Esophagus (tissue), 2 donors: Measurements from ENCODE around the gene GPR32. TPM values are rescaled to one million over a fixed set of nuclear protein-coding genes. Genes with fewer than 3 reads are reported as not detected.
"Not testable (repeated sequence)": the region's sequence is repeated elsewhere in the genome, so short reads cannot be mapped to it uniquely, and the experiment has no call there.

Experiments
- H3K27ac ChIP-seq, 2 donors: one replicate each; pipeline ENCODE4 v1.5.1; 2013; ENCODE audit warnings: low read depth in 2 of 2, mild to moderate bottlenecking in 2 of 2, inconsistent platforms in 1 of 2, low read length in 1 of 2, moderate library complexity in 1 of 2
- H3K27me3 ChIP-seq, 2 donors: one replicate each; pipeline ENCODE4 v1.6.1; 2013; ENCODE audit warnings: low read length in 2 of 2, control low read depth in 1 of 2, mild to moderate bottlenecking in 1 of 2; ENCODE audit not compliant: insufficient read depth in 2 of 2, control insufficient read depth in 1 of 2
- H3K36me3 ChIP-seq, 2 donors: one replicate each; pipeline ENCODE4 v1.6.1; 2013; ENCODE audit warnings: low read length in 1 of 2; ENCODE audit not compliant: control insufficient read depth in 2 of 2, insufficient read depth in 2 of 2
- H3K4me1 ChIP-seq, 2 donors: one replicate each; pipeline ENCODE4 v1.6.1; 2013; ENCODE audit warnings: low read length in 1 of 2; ENCODE audit not compliant: control insufficient read depth in 2 of 2, insufficient read depth in 2 of 2
- H3K4me3 ChIP-seq, 2 donors: one replicate each; pipeline ENCODE4 v1.5.1; 2013; ENCODE audit warnings: low read length in 2 of 2, mild to moderate bottlenecking in 2 of 2, low read depth in 1 of 2, moderate library complexity in 1 of 2
- H3K9me3 ChIP-seq, 2 donors: one replicate each; pipeline ENCODE4 v1.6.1; 2013; ENCODE audit warnings: mild to moderate bottlenecking in 2 of 2, low read depth in 1 of 2, low read length in 1 of 2, moderate library complexity in 1 of 2; ENCODE audit not compliant: control insufficient read depth in 2 of 2, insufficient read depth in 1 of 2
- WGBS, 2 donors: extraction: QIAGEN DNeasy Blood & Tissue Kit; methylation state at CpG; one replicate each; pipeline ENCODE4 v1.1.7; 2013; 5-methylcytosine and 5-hydroxymethylcytosine counted together
- polyA plus RNA-seq, 2 donors: library from polyadenylated mRNA; stranded (reverse); fragments of 200-250 nt; gene quantifications; one replicate each; pipeline ENCODE4 v1.2.3, GENCODE V29; 2013
- donor health status: healthy with polysubstance abuse.
- donor health status: Bipolar disorder and iron deficiency.

GPR32 gene
- polyA plus RNA-seq, 2 donors, result not detected

GRCh38 chr19:50777261-50777660 is 7.0 kb downstream of the GPR32 start:
- WGBS, 2 donors, result 39 to 42% methylated on average over 4 of the region's 4 CpGs
- Histone ChIP-seq H3K4me3 (no peak overlapping the region), H3K4me1 (no peaks in the 10 kb centered on the region), H3K9me3 (peaks cover 2 to 7% of the 10 kb centered on the region in 2 donors), H3K27me3 (peaks cover 5 to 8% of the 10 kb centered on the region in 2 donors), H3K36me3 (no peaks in the 10 kb centered on the region), H3K27ac (no peak overlapping the region)

GRCh38 chr19:50777830-50778303 is 7.6 kb downstream of the GPR32 start:
- Histone ChIP-seq H3K36me3 (no peaks in the 10 kb centered on the region), H3K4me1 (no peaks in the 10 kb centered on the region), H3K27ac (no peak overlapping the region), H3K27me3 (peaks cover 5 to 8% of the 10 kb centered on the region in 2 donors), H3K4me3 (no peak overlapping the region), H3K9me3 (peaks cover 2 to 7% of the 10 kb centered on the region in 2 donors)
- 2 to 3% methylated on average over 30 of the region's 30 CpGs for WGBS, 2 donors

GRCh38 chr19:50778906-50779430 is 8.7 kb downstream of the GPR32 start:
- Histone ChIP-seq H3K27ac (no peak overlapping the region), H3K27me3 (peaks cover 5 to 8% of the 10 kb centered on the region in 2 donors), H3K36me3 (no peaks in the 10 kb centered on the region), H3K4me1 (no peaks in the 10 kb centered on the region), H3K4me3 (no peak overlapping the region), H3K9me3 (peaks cover 2 to 7% of the 10 kb centered on the region in 2 donors)
- WGBS, 2 donors, result 52 to 63% methylated on average over 7 of the region's 7 CpGs

DNA sequence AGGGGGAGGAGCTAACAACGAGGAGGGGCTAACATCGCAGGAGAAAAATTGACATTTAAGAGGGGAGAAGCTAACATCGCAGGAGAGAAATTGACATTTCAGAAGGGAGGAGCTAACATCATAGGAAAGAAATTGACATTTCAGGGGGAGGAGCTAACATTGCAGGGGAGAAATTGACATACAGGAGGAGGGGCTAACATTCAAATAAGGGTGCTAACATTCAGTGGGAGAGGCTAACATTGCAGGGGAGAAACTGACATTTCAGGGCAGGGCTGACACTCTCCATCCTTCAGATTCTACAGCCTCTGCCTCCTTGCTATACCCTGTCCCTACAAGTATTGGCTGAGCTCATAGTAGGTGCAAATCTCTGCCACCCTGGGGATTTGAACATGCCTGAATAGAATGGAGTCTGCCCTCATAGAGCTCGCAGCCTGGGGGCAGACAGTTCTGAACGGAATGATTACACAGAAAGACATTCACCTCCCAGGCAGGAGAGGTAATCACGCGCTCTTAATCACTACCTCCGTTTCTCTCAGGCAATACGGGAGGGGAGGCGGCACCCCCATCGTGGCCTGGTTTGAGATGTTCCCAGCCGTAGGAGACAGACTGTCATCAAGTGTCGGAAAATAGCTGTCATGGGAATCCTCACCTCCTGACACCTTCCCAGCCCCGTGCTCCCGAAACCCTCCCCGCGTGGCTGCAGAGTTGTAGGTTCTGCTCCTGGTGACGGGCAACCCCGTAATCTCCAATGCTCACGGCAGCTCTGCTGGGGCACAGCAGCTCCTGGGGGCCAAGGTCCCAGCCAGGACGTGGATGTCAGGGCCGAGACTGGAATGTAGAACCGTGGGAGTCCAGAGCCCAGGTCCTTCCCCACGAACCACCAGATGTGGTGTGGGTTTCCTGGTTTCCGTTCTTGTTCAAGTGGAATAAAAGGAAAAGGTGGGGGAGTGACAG is 9.5 kb downstream of the GPR32 start:
- Histone ChIP-seq H3K4me1 (no peaks in the 10 kb centered on the region), H3K4me3 (no peak overlapping the region), H3K9me3 (peaks cover 2 to 7% of the 10 kb centered on the region in 2 donors), H3K36me3 (no peaks in the 10 kb centered on the region), H3K27me3 (peaks cover 5 to 8% of the 10 kb centered on the region in 2 donors), H3K27ac (no peak overlapping the region)
- WGBS, 2 donors, result 43 to 47% methylated on average over 25 of the region's 25 CpGs

GRCh38 chr19:50780753-50781435 is 10.6 kb downstream of the GPR32 start:
- H3K9me3 ChIP-seq, result peaks cover 2 to 7% of the 10 kb centered on the region in 2 donors
- no peaks in the 10 kb centered on the region for H3K4me1 ChIP-seq
- peaks cover 5 to 8% of the 10 kb centered on the region in 2 donors for H3K27me3 ChIP-seq
- WGBS, 2 donors, result 62 to 65% methylated on average over 16 of the region's 16 CpGs
- no peak overlapping the region for H3K27ac ChIP-seq
- no peak overlapping the region for H3K4me3 ChIP-seq
- no peaks in the 10 kb centered on the region for H3K36me3 ChIP-seq

DNA sequence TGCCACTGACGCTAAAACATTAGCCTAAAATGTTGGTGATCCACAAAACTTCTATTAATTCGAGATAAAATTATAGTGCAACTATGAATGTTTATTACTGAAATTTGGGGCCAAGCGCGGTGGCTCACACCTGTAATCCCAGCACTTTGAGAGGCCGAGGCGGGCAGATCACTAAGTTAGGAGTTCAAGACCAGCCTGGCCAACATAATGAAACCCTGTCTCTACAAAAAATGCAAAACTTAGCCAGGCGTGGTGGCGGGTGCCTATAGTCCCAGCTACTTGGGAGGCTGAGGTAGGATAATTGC is 13.5 kb downstream of the GPR32 start:
- WGBS, 2 donors, result 35 to 38% methylated on average over 8 of the region's 8 CpGs
- not testable (repeated sequence) for H3K36me3 ChIP-seq, H3K9me3 ChIP-seq, H3K27ac ChIP-seq, H3K4me1 ChIP-seq, H3K27me3 ChIP-seq, H3K4me3 ChIP-seq

DNA sequence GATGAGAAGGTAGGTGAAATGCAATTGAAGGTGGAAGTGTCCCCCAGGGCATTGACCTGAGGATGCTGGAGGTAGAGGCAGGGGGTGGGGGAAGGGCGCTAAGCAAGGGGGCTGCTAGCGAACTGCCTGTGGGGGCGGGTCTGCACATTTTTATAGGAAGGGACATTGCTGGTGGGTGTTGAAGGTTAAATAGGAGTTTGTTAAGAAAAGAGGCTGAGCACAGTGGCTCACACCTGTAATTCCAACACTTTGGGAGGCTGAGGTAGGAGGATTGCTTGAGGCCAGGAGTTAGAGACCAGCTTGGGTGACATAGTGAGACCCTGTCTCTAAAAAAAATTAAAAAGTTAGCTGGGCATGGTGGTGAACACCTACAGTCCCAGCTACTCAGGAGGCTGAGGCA is 14.4 kb downstream of the GPR32 start:
- Histone ChIP-seq H3K9me3 (peaks cover 0 to 1% of the 10 kb centered on the region in 2 donors), H3K27me3 (peaks cover 0 to 3% of the 10 kb centered on the region in 2 donors), H3K4me1 (no peaks in the 10 kb centered on the region), H3K4me3 (no peak overlapping the region), H3K27ac (no peak overlapping the region), H3K36me3 (no peaks in the 10 kb centered on the region)
- WGBS, 2 donors, result 87 to 97% methylated on average over 3 of the region's 3 CpGs

DNA sequence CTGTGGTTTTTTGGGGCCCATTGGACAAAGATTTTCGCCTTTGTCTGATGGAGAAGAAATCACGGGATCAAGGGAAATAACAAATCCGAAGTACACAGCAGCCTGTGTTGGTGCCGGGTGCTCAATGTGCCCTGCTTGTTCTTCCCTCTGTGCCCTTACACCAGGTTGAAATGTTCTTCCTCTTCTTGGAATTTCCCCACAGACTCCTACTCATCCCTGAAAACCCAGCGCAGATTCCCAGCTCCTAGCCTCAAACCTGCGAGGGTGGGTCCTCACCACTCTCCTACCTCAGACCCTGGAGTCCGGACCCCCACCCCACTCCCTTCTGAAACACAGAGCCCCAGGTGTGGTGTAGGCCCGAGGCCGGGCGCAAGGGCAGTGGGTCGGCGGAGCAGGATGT is 15.1 kb downstream of the GPR32 start:
- Histone ChIP-seq H3K4me1 (no peaks in the 10 kb centered on the region), H3K4me3 (no peak overlapping the region), H3K27me3 (no peaks in the 10 kb centered on the region), H3K27ac (no peak overlapping the region), H3K9me3 (no peaks in the 10 kb centered on the region), H3K36me3 (no peaks in the 10 kb centered on the region)
- WGBS, 2 donors, result 88 to 89% methylated on average over 12 of the region's 12 CpGs

- no peaks in the 10 kb centered on the region for H3K36me3 ChIP-seq
Measured at GRCh38 chr19:50790396-50790795, 20.1 kb downstream of the GPR32 start, which contains the start of gene ACP4. TSS of gene ACP4 (plus strand) at chr19:50790415. CDS start at chr19:50790415, 0 bp downstream.

More at GRCh38 chr19:50790396-50790795, 20.1 kb downstream of the GPR32 start, which contains the start of gene ACP4:
- Histone ChIP-seq H3K27me3 (no peaks in the 10 kb centered on the region), H3K27ac (no peak within 1 kb of the TSS), H3K4me3 (no peak within 1 kb of the TSS), H3K4me1 (peaks cover 0 to 5% of the 10 kb centered on the region in 2 donors), H3K9me3 (no peaks in the 10 kb centered on the region)
- 83 to 84% methylated on average over 14 to 15 of the region's 15 CpGs for WGBS, 2 donors
